Measurements from ENCODE around the gene SERPINI1. TPM values are rescaled to one million over a fixed set of nuclear protein-coding genes. Genes with fewer than 3 reads are reported as not detected.

Gene SERPINI1
- total RNA-seq, 1 experiment from 2014 or later, result 6.4 TPM

- TF ChIP-seq ZNF281 (CRISPR knock-in tag; IDR thresholded peaks at IDR 0.05), result no peak
- TF ChIP-seq ELF4 (CRISPR knock-in tag; IDR thresholded peaks at IDR 0.05; ENCODE audit: low read depth), result no peak
- no peak for TF ChIP-seq CREB1 (CRISPR knock-in tag; IDR thresholded peaks at IDR 0.05)
- no peak for TF ChIP-seq ZMAT4 (CRISPR knock-in tag; IDR thresholded peaks at IDR 0.05)
- TF ChIP-seq HMGXB4 (CRISPR knock-in tag; IDR thresholded peaks at IDR 0.05), result no peak
- TF ChIP-seq IRF2 (CRISPR knock-in tag; IDR thresholded peaks at IDR 0.05; ENCODE audit: borderline replicate concordance, low read depth), result no peak
- no peak for TF ChIP-seq MLX (CRISPR knock-in tag; IDR thresholded peaks at IDR 0.05)
- no peak for TF ChIP-seq GRHL2 (CRISPR knock-in tag; IDR thresholded peaks at IDR 0.05; ENCODE audit: insufficient replicate concordance, severe bottlenecking)
- no peak for TF ChIP-seq ARID4B (CRISPR knock-in tag; IDR thresholded peaks at IDR 0.05; ENCODE audit: borderline replicate concordance)
- TF ChIP-seq CBFB (CRISPR knock-in tag; IDR thresholded peaks at IDR 0.05; ENCODE audit: low read depth), result no peak
Observed at GRCh38 chr3:167742338-167742737, 6.8 kb downstream of the SERPINI1 start (continued).

GRCh38 chr3:167743799-167744198, 8.3 kb downstream of the SERPINI1 start:
- ChIA-PET POLR2A (no interaction called here), CTCF (no interaction called here)
- Mint-ChIP-seq H3K27me3 (ENCODE audit: low read depth) (no peaks in the 10 kb centered on the region), H3K4me1 (peaks cover 6% of the 10 kb centered on the region; the same call in 1 of the 2 replicates), H3K36me3 (no peaks in the 10 kb centered on the region), H3K9me3 (no peaks in the 10 kb centered on the region), H3K4me3 (no peak overlapping the region), H3K27ac (no peak overlapping the region)
- DNase-seq (ENCODE audit: low spot score), result no peak
- ATAC-seq, result no peak
- no peak for TF ChIP-seq MYBL2 (CRISPR knock-in tag; IDR thresholded peaks at IDR 0.05)
- no peak for TF ChIP-seq AR (CRISPR knock-in tag; IDR thresholded peaks at IDR 0.05)
- TF ChIP-seq ATF3 (CRISPR knock-in tag; conservative IDR thresholded peaks at IDR 0.05), result no peak
- no peak for TF ChIP-seq ZBTB21 (CRISPR knock-in tag; IDR thresholded peaks at IDR 0.05; ENCODE audit: borderline replicate concordance)
- TF ChIP-seq JAZF1 (CRISPR knock-in tag; IDR thresholded peaks at IDR 0.05), result no peak
- TF ChIP-seq JUN (CRISPR knock-in tag; IDR thresholded peaks at IDR 0.05), result no peak
- TF ChIP-seq ATF2 (CRISPR knock-in tag; IDR thresholded peaks at IDR 0.05; ENCODE audit: borderline replicate concordance, low read depth), result no peak
- TF ChIP-seq TCF7 (CRISPR knock-in tag; IDR thresholded peaks at IDR 0.05; ENCODE audit: low read depth), result no peak
- no peak for TF ChIP-seq TP53 (CRISPR knock-in tag; IDR thresholded peaks at IDR 0.05)
- TF ChIP-seq ZMAT4 (CRISPR knock-in tag; IDR thresholded peaks at IDR 0.05), result no peak
